ENCODE results near the gene S100P.

GRCh38 chr4:6730603-6731317 lies 37.1 kb downstream of the S100P start:
- TF ChIP-seq CTCF (IDR thresholded peaks at IDR 0.05 in 4 of 5, conservative IDR thresholded peaks at IDR 0.05 in 1 of 5), result no peak
- TF ChIP-seq POLR2A (IDR thresholded peaks at IDR 0.05), result no peak

Data from gastrocnemius medialis (tissue), 4 donors.